Upper lobe of left lung (tissue), 4 donors: ENCODE measurements around the gene ELP4.

ENCODE experiments used
- EP300 ChIP-seq, 4 donors: sonication (generic); formaldehyde crosslinking; IDR thresholded peaks; one replicate each; pipeline ENCODE4 v1.5.1; 2017; ENCODE audit warnings: antibody characterized with exemption in 4 of 4, control low read depth in 2 of 4
- POLR2A ChIP-seq, 4 donors: fragments of 450-650 bp; IDR thresholded peaks; one replicate each; pipeline ENCODE4 v1.5.1; 2016 to 2017; ENCODE audit warnings: antibody characterized with exemption in 4 of 4, mild to moderate bottlenecking in 2 of 4
- POLR2AphosphoS5 ChIP-seq, 2 donors: sonication (generic); formaldehyde crosslinking; IDR thresholded peaks; one replicate each; pipeline ENCODE4 v1.5.1; 2017; ENCODE audit warnings: antibody characterized with exemption in 2 of 2
- TF ChIP-seq, protein P1 (sequence below), 6 experiments: fragments of 450-650 bp in 4 of 6; fragments of 200-600 bp in 2 of 6; sonication (generic) in 2 of 6; IDR thresholded peaks; one replicate each; pipeline ENCODE4 v1.5.1; 2016 to 2019; ENCODE audit warnings: antibody characterized with exemption in 6 of 6

DNA sequence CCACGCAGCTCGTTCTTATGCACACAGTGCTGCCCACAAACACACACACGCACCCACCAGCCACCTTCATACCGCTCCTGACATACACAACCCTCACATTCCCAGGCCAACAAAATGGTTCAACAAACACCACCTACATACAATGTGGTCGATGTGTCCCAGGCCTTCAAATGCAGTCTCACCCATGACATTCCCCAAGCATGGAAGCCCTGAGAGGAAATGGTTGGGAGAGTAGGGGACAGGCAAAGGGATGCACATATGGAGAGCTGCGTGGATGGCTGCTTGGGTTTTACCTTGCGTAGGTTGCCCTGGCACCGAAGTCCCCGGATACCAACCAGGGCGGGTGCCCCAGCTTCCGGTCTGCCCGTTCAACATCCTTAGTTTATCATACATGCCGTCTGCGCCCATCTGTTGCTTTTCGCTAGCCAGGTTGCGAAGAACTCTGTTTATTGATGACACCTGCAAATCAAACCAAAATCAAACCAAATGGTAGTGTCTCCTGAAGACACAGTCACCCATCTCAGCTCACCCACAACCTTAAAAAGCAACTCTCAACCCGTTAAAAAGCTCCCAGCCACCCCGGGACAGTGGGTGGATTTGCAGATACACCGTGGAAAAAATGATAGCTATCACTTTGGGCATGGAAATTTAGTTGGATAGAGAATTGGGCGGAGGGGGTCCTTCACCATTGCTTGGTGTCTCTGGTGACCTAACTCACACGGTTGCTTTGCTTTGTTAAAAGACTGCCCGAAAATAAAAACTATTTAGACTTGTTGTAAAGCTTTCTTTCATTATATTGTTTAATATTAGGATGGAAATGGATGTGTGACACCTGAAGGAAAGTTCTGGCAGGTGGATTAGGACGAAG lies 291.1 kb downstream of the ELP4 start:
- TF ChIP-seq, protein P1, sequence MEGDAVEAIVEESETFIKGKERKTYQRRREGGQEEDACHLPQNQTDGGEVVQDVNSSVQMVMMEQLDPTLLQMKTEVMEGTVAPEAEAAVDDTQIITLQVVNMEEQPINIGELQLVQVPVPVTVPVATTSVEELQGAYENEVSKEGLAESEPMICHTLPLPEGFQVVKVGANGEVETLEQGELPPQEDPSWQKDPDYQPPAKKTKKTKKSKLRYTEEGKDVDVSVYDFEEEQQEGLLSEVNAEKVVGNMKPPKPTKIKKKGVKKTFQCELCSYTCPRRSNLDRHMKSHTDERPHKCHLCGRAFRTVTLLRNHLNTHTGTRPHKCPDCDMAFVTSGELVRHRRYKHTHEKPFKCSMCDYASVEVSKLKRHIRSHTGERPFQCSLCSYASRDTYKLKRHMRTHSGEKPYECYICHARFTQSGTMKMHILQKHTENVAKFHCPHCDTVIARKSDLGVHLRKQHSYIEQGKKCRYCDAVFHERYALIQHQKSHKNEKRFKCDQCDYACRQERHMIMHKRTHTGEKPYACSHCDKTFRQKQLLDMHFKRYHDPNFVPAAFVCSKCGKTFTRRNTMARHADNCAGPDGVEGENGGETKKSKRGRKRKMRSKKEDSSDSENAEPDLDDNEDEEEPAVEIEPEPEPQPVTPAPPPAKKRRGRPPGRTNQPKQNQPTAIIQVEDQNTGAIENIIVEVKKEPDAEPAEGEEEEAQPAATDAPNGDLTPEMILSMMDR (IDR thresholded peaks at IDR 0.05): no peak
- no peak for TF ChIP-seq POLR2A (IDR thresholded peaks at IDR 0.05)
- no peak for TF ChIP-seq EP300 (IDR thresholded peaks at IDR 0.05)
- TF ChIP-seq POLR2AphosphoS5 (IDR thresholded peaks at IDR 0.05): no peak
